GM21367 (cell line): Measurements from ENCODE around the gene CTNNA2.

Experiments
- ATAC-seq: cut with Tn5 transposase; IDR thresholded peaks from one replicate; pipeline ENCODE4 v1.9.1; 2021; ENCODE audit not compliant: unreplicated experiment

The CTNNA2 gene

GRCh38 chr2:80354858-80355257, 842.0 kb downstream of the CTNNA2 start:
- ATAC-seq: no peak

DNA sequence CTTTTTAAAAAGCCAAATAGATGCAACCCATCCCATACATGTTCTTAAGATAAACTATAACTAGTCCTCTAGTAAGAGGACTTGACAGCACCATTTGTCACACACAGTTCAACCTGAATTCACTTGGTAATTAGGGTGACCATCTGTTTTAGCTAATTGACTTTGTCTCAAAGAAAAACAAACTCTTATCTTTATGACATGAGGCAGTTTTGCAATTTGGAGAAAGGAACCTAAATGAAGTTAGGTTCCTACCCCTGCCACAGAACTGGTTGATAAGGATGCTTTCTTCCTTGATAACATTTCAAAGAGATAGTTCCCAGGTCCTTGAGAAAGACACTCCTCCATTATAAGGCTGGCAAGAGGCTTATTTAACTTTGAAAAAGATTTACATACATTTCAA, 849.1 kb downstream of the CTNNA2 start:
- ATAC-seq: no peak

DNA sequence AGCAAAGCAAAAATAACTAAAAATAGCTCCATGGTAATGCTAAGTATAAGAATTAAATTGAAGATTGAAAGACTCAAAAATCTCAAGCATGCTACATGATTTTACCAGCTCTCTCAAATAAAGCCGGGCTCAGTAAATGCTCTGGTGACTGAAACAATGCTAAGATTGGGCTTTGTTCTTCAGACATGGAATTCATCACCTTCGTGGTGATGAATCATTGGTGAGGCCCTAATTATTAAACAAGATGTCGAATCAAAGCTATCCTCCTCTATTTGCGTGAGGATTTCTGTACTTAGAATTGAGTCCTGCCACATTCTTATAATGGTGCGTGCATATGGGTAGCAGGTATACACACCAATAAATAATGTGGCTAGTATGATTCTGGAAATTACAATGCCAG, 850.5 kb downstream of the CTNNA2 start:
- ATAC-seq: no peak

DNA sequence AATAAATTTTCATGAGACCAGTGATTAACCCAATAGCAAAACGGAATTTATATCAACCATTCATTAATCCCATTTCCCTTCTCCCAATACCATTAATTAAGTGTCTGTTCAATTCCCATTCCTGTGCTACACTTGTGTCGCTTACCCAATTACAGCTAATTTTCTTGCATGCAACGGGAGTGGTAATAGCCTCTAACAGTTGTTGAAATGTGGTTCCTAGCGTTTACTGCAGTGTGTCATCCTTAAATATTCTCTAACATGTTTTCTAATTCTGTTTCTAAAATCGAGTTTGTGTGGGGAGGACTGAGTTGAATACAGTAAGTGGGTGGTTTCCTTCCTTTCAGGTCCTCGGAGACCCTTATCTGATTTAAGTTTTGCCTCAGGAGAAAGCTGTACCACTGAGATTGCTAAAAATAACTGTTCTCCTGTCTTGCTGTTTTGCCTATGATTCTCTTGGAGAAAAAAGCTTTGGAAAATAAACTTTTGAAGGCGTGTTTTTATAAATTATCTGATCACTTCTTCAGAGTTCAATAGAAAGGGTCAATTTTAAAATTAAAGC, 851.0 kb downstream of the CTNNA2 start:
- ATAC-seq: no peak

- ATAC-seq: no peak
Measured at GRCh38 chr2:80364524-80365212, 851.8 kb downstream of the CTNNA2 start.

DNA sequence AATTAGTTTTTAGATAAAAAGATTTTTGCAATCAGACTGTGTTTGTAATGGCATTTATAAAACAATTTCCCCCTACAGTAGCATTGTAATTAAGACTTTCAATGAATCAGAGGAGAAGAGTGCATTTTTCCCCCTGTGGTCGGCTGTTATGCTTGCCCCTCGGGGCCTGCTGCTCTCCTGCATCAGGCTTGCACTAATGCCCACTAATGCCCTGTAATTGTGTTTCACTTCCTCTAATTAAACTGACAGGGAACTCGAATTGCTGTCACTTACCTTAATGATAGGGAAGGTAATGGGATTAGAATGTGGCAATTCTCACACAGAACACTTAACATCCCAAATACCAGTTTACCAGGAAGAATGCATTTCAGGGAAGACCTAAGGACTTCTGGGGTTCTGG, 852.9 kb downstream of the CTNNA2 start:
- ATAC-seq: no peak

- ATAC-seq: no peak
Measured at GRCh38 chr2:80370375-80371009, 857.6 kb downstream of the CTNNA2 start.

- ATAC-seq: no peak
Measured at GRCh38 chr2:80374105-80374504, 861.3 kb downstream of the CTNNA2 start.

DNA sequence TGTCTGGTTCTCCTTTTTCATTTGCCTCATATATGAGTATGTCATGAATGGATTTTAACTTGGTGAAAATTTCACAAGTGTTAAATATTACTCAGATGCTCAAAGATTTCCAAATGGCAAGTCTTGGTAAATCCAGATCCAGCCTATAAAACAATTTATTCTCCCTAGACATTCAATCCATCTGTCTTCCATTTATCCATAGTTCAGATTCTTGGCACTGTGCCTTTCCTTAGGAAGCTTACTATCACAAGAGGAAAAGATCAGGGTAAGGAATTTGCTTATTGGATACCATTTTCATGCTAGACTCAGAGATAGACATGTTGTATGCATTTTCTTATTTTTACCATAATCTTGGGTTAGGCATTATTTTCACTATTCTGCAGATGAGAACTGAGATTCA, 864.2 kb downstream of the CTNNA2 start:
- ATAC-seq: no peak

DNA sequence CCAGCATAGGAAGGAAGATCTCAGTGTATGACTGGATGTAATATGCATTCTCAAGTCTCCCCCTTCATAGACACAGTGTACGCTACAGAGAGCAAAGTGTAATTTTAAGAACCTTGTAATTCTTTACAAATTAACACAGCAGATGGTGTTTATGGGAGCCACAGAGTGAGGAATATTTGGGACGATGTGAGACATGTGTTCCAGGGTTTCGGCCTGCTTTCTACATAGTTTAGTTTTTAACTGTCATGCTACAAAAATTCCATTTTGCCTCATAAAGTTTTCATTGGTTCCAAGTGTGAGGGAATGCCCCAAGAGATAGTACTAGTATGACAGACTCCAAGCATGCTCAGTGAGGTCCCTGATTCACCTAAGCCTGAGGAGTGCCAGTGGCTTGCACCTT, 867.9 kb downstream of the CTNNA2 start:
- ATAC-seq: no peak

DNA sequence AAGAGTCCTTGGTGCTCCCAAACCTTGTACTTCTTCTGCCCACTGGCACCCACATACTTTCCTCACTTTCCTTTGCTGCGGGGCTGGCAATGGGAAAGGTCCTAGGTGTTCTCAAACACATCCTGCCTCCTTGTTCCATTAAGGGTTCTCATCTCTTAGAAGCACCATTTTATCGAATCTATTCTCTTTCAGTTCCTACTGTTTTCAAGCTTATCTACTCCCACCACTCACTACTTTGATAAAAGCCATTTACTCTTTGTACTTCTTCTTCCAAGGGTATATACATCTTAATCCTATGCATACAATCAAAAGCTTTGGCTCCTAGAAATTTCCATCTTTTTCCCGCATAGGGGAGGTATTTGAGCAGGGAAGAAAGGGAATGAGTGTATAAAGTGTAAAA, 868.8 kb downstream of the CTNNA2 start:
- no peak for ATAC-seq

DNA sequence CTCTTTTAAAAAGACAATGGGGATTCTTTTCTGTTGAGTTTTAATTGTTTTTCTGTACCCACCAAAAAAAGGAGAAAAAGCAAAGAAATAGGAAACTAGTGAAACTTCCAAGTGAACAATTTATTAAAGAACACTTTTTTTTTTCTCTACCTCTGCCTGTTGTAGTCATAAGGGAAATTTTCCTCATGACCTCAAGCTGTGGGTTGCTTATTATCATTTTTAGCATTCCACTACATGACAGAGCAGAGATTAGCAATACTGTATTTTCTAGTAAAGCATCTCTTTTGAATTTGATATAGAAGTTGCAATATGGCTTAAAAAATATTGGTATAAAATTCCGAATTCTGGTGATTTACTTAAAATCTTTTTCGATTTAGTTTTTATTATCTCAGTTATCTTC, 879.6 kb downstream of the CTNNA2 start:
- ATAC-seq: no peak

DNA sequence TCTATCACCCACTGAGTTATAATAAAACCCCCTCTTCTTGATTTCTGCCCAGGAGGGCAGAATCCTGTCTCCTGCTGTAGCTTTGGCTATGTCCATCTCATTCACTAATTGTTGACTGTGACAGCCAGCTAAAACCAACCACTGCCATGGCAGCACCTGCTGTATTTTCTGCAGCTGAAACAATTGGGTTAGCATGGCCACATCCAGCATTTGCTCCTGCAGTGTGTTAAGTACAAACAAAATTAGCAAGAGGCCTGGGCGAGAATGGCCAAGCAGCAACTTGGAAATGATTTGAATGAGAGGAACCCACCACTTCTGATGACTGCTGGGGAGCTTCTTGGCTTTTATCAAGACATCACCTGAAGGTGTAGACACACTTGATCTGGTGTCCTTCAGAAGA, 881.1 kb downstream of the CTNNA2 start:
- ATAC-seq: no peak

- no peak for ATAC-seq
Measured at GRCh38 chr2:80395251-80395650, 882.4 kb downstream of the CTNNA2 start.

DNA sequence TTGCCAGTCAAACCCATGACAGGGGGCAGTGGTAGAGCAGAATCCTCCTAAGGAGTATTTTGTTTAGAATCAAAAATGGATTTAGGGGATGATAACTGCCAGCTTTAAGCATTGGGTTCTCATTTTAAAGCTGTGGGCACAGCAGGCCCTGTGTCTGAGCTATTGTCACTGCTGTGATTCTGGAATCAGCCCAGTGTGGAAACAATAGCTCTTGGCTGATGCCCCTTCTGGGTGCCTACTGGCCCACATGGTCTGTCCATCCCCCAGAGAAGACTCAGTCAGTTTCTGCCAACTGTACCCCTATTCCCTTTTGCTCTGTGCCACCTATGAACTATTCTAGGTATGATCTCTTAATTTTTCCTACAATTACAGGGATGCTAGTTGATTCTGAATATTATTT, 883.4 kb downstream of the CTNNA2 start:
- no peak for ATAC-seq

- ATAC-seq: no peak
Measured at GRCh38 chr2:80403081-80403480, 890.2 kb downstream of the CTNNA2 start.

- ATAC-seq: no peak
Measured at GRCh38 chr2:80407377-80407776, 894.5 kb downstream of the CTNNA2 start.

DNA sequence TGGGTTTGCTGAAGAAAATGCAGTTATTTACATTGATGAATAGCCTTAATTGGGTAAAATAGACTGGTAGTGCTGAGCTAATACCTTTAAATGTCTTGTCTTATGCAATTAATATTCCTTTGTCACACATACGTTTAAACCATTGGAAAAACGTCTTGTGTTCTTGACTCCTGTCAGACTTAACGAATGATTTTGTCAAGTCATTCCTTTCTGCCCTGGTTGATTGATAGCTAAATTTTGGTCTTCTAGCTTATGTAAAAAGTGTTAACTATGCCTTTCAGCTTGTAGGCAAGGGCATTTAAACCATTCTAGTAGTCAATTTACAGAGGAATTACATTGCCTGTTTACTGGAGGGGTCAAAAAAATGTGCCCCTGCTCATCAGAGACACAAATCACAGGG, 897.5 kb downstream of the CTNNA2 start:
- no peak for ATAC-seq

- ATAC-seq: no peak
Measured at GRCh38 chr2:80413136-80413535, 900.3 kb downstream of the CTNNA2 start.

GRCh38 chr2:80417737-80418136, 904.9 kb downstream of the CTNNA2 start:
- ATAC-seq: no peak

DNA sequence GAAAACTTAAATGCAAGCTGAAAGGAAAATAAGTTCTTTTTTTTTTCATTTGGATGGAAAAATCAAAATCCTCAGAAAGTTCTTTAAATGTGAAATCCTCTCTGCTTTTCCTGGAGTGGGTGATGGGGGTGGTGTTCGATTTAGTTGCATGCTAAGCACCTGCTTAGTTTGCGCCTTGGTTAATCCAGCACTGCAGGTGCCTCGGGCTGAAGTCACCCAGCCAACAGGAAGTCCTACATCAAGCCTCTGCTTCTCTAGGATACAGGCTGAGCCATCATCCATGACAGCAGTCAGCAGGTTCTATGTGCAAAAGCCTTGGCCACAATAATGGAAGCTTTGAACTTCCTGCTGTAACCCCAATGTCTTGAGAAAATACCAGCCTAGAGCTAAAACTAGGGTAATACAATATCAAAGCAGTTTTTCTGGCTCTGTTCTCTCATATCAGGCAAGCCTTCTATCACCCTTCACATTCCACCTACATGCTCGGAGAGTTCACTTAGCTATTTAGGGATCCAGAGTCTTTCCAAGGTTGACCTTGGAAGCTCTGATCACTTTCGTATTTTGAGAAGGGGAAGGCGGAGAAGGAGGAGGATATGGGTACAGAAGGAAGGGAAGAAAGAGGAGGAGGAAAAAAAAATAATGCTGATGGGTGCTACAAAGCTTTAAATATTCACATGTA, 907.8 kb downstream of the CTNNA2 start:
- ATAC-seq: no peak

DNA sequence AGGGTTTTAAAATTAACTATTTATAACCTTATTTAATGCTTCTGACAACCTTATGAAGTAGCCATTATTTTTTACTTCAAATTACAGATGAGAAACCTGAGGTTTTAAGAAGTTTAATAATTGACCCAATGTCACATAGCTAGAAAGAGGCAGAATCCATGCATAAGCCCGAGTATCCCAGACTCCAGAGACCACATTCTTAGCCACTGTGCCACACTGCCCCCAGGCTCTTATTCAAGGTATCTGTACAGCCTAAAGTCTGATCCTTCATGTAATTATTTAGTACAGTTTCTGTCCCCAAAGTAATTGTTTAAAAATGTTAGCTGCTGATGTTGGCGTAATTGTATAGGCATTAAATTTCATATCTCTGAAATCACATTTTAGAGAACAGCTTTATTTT, 916.4 kb downstream of the CTNNA2 start:
- no peak for ATAC-seq
